H9 (cell line): ENCODE results near the gene GTF2H4. TPM values are rescaled to one million over a fixed set of nuclear protein-coding genes. Genes with fewer than 3 reads are reported as not detected.
"Not testable (repeated sequence)": the region's sequence is repeated elsewhere in the genome, so short reads cannot be mapped to it uniquely, and the experiment has no call there.

Source experiments
- DNase-seq: peaks from one replicate; pipeline ENCODE4 v3.0.0-alpha.2; 2017
- H2AFZ ChIP-seq: one replicate; pipeline ENCODE4 v1.6.1; 2013; ENCODE audit warnings: mild to moderate bottlenecking, low read length, control low read depth, moderate library complexity
- H2AK5ac ChIP-seq: 2 replicates; pipeline ENCODE4 v1.6.1; 2013; ENCODE audit warnings: low read length, control low read depth, mixed read lengths; ENCODE audit not compliant: insufficient read length
- H2BK120ac ChIP-seq: one replicate; pipeline ENCODE4 v1.6.1; 2013; ENCODE audit warnings: low read depth, mild to moderate bottlenecking, low read length, control low read depth, inconsistent platforms; ENCODE audit not compliant: poor library complexity, severe bottlenecking
- H2BK12ac ChIP-seq: 2 replicates; pipeline ENCODE4 v1.6.1; 2013; ENCODE audit warnings: low read length, control low read depth, mixed read lengths, low read depth; ENCODE audit not compliant: insufficient read length
- H2BK15ac ChIP-seq: 2 replicates; pipeline ENCODE4 v1.6.1; 2013; ENCODE audit warnings: low read depth, low read length, control low read depth
- H2BK20ac ChIP-seq: one replicate; pipeline ENCODE4 v1.6.1; 2013; ENCODE audit warnings: low read depth, mild to moderate bottlenecking, low read length, control low read depth, inconsistent platforms; ENCODE audit not compliant: poor library complexity, severe bottlenecking
- H2BK5ac ChIP-seq: 2 replicates; pipeline ENCODE4 v1.6.1; 2013; ENCODE audit warnings: low read length, control low read depth, mixed read lengths; ENCODE audit not compliant: insufficient read length
- H3K14ac ChIP-seq: 2 replicates; pipeline ENCODE4 v1.6.1; 2013; ENCODE audit warnings: low read length, control low read depth; ENCODE audit not compliant: insufficient read depth
- H3K18ac ChIP-seq: 2 replicates; pipeline ENCODE4 v1.6.1; 2013; ENCODE audit warnings: low read depth, mild to moderate bottlenecking, mixed read lengths, low read length, control low read depth; ENCODE audit not compliant: insufficient read length
- H3K23ac ChIP-seq: 2 replicates; pipeline ENCODE4 v1.6.1; 2013; ENCODE audit warnings: low read length, control low read depth, mixed read lengths, low read depth; ENCODE audit not compliant: insufficient read length
- H3K23me2 ChIP-seq: 2 replicates; pipeline ENCODE4 v1.6.1; 2013; ENCODE audit warnings: low read depth, mild to moderate bottlenecking, mixed read lengths, low read length, control low read depth; ENCODE audit not compliant: insufficient read length, poor library complexity, severe bottlenecking
- H3K27ac ChIP-seq: 2 replicates; pipeline ENCODE4 v1.5.1; 2013; ENCODE audit warnings: low read length, control low read depth, mixed read lengths, low read depth; ENCODE audit not compliant: insufficient read length
- H3K27me3 ChIP-seq: 2 replicates; pipeline ENCODE4 v1.6.1; 2013; ENCODE audit warnings: low read length, control low read depth, inconsistent platforms; ENCODE audit not compliant: insufficient read depth
- H3K4ac ChIP-seq: 2 replicates; pipeline ENCODE4 v1.6.1; 2013; ENCODE audit warnings: low read depth, mild to moderate bottlenecking, control low read depth, inconsistent platforms, low read length, moderate library complexity
- H3K4me1 ChIP-seq: 2 replicates; pipeline ENCODE4 v1.6.1; 2013; ENCODE audit warnings: low read length, control low read depth, inconsistent platforms; ENCODE audit not compliant: insufficient read depth
- H3K4me2 ChIP-seq: 2 replicates; pipeline ENCODE4 v1.6.1; 2013; ENCODE audit warnings: low read length, control low read depth, mixed read lengths; ENCODE audit not compliant: insufficient read length, insufficient read depth
- H3K56ac ChIP-seq: 2 replicates; pipeline ENCODE4 v1.6.1; 2013; ENCODE audit warnings: low read depth, mild to moderate bottlenecking, mixed read lengths, low read length, control low read depth; ENCODE audit not compliant: insufficient read length
- H3K79me1 ChIP-seq: 2 replicates; pipeline ENCODE4 v1.6.1; 2013; ENCODE audit warnings: low read depth, mild to moderate bottlenecking, moderate library complexity, low read length, control low read depth, inconsistent platforms; ENCODE audit not compliant: insufficient read depth, poor library complexity, severe bottlenecking
- H3K79me2 ChIP-seq: 2 replicates; pipeline ENCODE4 v1.6.1; 2013; ENCODE audit warnings: low read length, control low read depth, inconsistent platforms; ENCODE audit not compliant: insufficient read depth
- H3K9ac ChIP-seq: 2 replicates; pipeline ENCODE4 v1.6.1; 2013; ENCODE audit warnings: low read length, control low read depth, mixed read lengths; ENCODE audit not compliant: insufficient read length; ENCODE audit errors: extremely low read depth
- H3K9me3 ChIP-seq: one replicate; pipeline ENCODE4 v1.6.1; 2013; ENCODE audit warnings: low read depth, low read length, inconsistent platforms; ENCODE audit not compliant: control insufficient read depth
- H3T11ph ChIP-seq: one replicate; pipeline ENCODE4 v1.6.1; 2013; ENCODE audit warnings: mild to moderate bottlenecking, low read length, control low read depth, inconsistent platforms
- H4K20me1 ChIP-seq: one replicate; pipeline ENCODE4 v1.6.1; 2013; ENCODE audit not compliant: control insufficient read depth, insufficient read length, insufficient read depth
- H4K5ac ChIP-seq: 2 replicates; pipeline ENCODE4 v1.6.1; 2013; ENCODE audit warnings: low read depth, mild to moderate bottlenecking, mixed read lengths, low read length, control low read depth; ENCODE audit not compliant: insufficient read length
- H4K8ac ChIP-seq: replicated peaks from 2 replicates; pipeline ENCODE4 v1.6.1; 2013; ENCODE audit warnings: low read length, control low read depth, mixed read lengths, low read depth; ENCODE audit not compliant: insufficient read length
- H4K91ac ChIP-seq: 2 replicates; pipeline ENCODE4 v1.6.1; 2013; ENCODE audit warnings: low read depth, mild to moderate bottlenecking, moderate library complexity, mixed read lengths, low read length, control low read depth; ENCODE audit not compliant: insufficient read length
- H3K27ac Mint-ChIP-seq, 3 experiments: 2 replicates in 2 of 3; 3 replicates in 1 of 3; pipeline ENCODE4 v1.8.0; 2020 to 2021; ENCODE audit warnings: mixed read lengths in 3 of 3, mild to moderate bottlenecking in 1 of 3, moderate library complexity in 1 of 3
- H3K27me3 Mint-ChIP-seq: 2 replicates; pipeline ENCODE4 v1.8.0; 2021; ENCODE audit warnings: low read depth, mild to moderate bottlenecking, moderate library complexity, mixed read lengths
- H3K36me3 Mint-ChIP-seq, 3 experiments: 2 replicates in 2 of 3; 3 replicates in 1 of 3; pipeline ENCODE4 v1.8.0; 2020 to 2021; ENCODE audit warnings: low read depth in 3 of 3, mixed read lengths in 3 of 3; ENCODE audit not compliant: insufficient read depth in 1 of 3
- H3K4me1 Mint-ChIP-seq, 2 experiments: 2 replicates each; pipeline ENCODE4 v1.8.0; 2020; ENCODE audit warnings: mixed read lengths in 2 of 2
- H3K4me3 Mint-ChIP-seq, 2 experiments: 2 replicates in 1 of 2; 3 replicates in 1 of 2; pipeline ENCODE4 v1.8.0; 2020 to 2021; ENCODE audit warnings: mild to moderate bottlenecking in 2 of 2, mixed read lengths in 2 of 2, moderate library complexity in 1 of 2
- H3K9me3 Mint-ChIP-seq, 2 experiments: 2 replicates in 1 of 2; 3 replicates in 1 of 2; pipeline ENCODE4 v1.8.0; 2020; ENCODE audit warnings: mild to moderate bottlenecking in 2 of 2, mixed read lengths in 2 of 2, moderate library complexity in 1 of 2
- CTCF ChIP-seq: fragments of 200-600 bp; sonication (generic); conservative IDR thresholded peaks from 3 replicates; pipeline ENCODE4 v1.8.0; 2021; ENCODE audit warnings: antibody characterized with exemption, mild to moderate bottlenecking
- WGBS: extraction: QIAGEN DNeasy Blood & Tissue Kit; methylation state at CpG from one replicate; pipeline ENCODE4 v1.1.7; 2013; ENCODE audit warnings: missing lambda C conversion rate, low lambda C conversion rate, mixed read lengths; ENCODE audit not compliant: insufficient read length; ENCODE audit errors: extremely low coverage; 5-methylcytosine and 5-hydroxymethylcytosine counted together
- total RNA-seq: library from RNA; stranded (reverse); gene quantifications from 2 replicates; pipeline ENCODE4 v1.2.1, GENCODE V29; 2021

The GTF2H4 gene
- total RNA-seq, 1 experiment from 2014 or later, result 60.8 TPM

DNA sequence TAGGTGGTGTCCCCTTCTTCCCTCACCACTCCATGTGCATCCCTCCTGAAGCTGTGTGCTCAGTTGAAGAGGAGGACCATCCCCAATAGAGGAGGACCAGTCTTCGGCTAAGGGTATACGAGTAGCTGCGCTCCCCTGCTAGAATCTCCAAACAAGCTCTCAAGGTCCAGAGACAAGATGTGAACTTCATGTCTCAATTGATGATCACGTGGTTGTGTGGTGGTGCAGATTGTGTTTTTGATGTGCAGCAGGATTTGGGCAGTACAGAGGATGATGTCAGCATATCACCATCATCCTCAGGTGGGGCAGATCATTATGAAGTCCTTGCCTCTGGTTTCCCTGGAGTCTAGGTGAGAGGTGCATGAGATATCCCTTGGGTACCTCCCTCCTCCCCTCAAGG is 43.7 kb upstream of the GTF2H4 start:
- Mint-ChIP-seq H3K27ac (no peak overlapping the region), H3K4me1 (peaks cover 0 to 3% of the 10 kb centered on the region in 2 experiments; a peak in 1 of 4 replicates), H3K36me3 (peaks cover 16 to 38% (median 31%) of the 10 kb centered on the region in 3 experiments), H3K9me3 (peaks cover 37 to 41% of the 10 kb centered on the region in 2 experiments), H3K27me3 (peaks cover 9% of the 10 kb centered on the region), H3K4me3 (no peak overlapping the region)
- no CpG with 5 or more reads among the region's 4 CpGs for WGBS
- Histone ChIP-seq H3K27ac (no peak overlapping the region), H4K5ac (no peak overlapping the region), H3K23ac (no peak overlapping the region), H3K27me3 (no peaks in the 10 kb centered on the region), H2BK20ac (no peak overlapping the region), H3K4me2 (no peak overlapping the region), H2AFZ (no peak overlapping the region), H2AK5ac (no peak overlapping the region), H2BK15ac (no peak overlapping the region), H3K23me2 (no peaks in the 10 kb centered on the region), H3K79me1 (no peaks in the 10 kb centered on the region), H3K4ac (no peak overlapping the region), H3K14ac (no peak overlapping the region), H4K91ac (no peak overlapping the region), H2BK5ac (no peak overlapping the region), H3K79me2 (no peaks in the 10 kb centered on the region), H3T11ph (no peak overlapping the region), H3K4me1 (no peaks in the 10 kb centered on the region), H3K56ac (no peak overlapping the region), H3K9ac (no peak overlapping the region), H3K9me3 (peaks cover 6% of the 10 kb centered on the region), H4K8ac (no peak overlapping the region), H2BK120ac (no peak overlapping the region), H4K20me1 (no peaks in the 10 kb centered on the region), H2BK12ac (no peak overlapping the region), H3K18ac (no peak overlapping the region)
- no peak for DNase-seq
- TF ChIP-seq CTCF, result no peak

- H3K14ac ChIP-seq, H3K27me3 Mint-ChIP-seq: not testable (repeated sequence)
Observed at GRCh38 chr6:30869241-30869749, 38.7 kb upstream of the GTF2H4 start.

More at GRCh38 chr6:30869241-30869749, 38.7 kb upstream of the GTF2H4 start:
- H2BK15ac ChIP-seq, H4K91ac ChIP-seq, H3K56ac ChIP-seq, H3K4me3 Mint-ChIP-seq, H3K23ac ChIP-seq, H2BK120ac ChIP-seq, H3K79me1 ChIP-seq, H3K4me2 ChIP-seq, H2AK5ac ChIP-seq, H2BK12ac ChIP-seq, H3K9ac ChIP-seq, H3T11ph ChIP-seq, H2BK5ac ChIP-seq, DNase-seq, H3K27me3 ChIP-seq, H2BK20ac ChIP-seq, H2AFZ ChIP-seq, H3K27ac Mint-ChIP-seq, H3K4me1 Mint-ChIP-seq, H3K4me1 ChIP-seq, H3K23me2 ChIP-seq, H3K4ac ChIP-seq, H4K8ac ChIP-seq, H3K18ac ChIP-seq, H4K5ac ChIP-seq, H4K20me1 ChIP-seq, H3K79me2 ChIP-seq, H3K27ac ChIP-seq: not testable (repeated sequence)
- peaks cover 58 to 59% of the 10 kb centered on the region in 2 experiments for H3K9me3 Mint-ChIP-seq
- no CpG with 5 or more reads among the region's 12 CpGs for WGBS
- H3K9me3 ChIP-seq, result peaks cover 14% of the 10 kb centered on the region
- H3K36me3 Mint-ChIP-seq, result peaks cover 34 to 62% (median 34%) of the 10 kb centered on the region in 3 experiments
